HG03139 (cell line): ENCODE measurements around the gene NAALADL2.

Source experiments
- ATAC-seq: cut with Tn5 transposase; IDR thresholded peaks from one replicate; pipeline ENCODE4 v1.9.1; 2021; ENCODE audit not compliant: unreplicated experiment

Gene NAALADL2

DNA sequence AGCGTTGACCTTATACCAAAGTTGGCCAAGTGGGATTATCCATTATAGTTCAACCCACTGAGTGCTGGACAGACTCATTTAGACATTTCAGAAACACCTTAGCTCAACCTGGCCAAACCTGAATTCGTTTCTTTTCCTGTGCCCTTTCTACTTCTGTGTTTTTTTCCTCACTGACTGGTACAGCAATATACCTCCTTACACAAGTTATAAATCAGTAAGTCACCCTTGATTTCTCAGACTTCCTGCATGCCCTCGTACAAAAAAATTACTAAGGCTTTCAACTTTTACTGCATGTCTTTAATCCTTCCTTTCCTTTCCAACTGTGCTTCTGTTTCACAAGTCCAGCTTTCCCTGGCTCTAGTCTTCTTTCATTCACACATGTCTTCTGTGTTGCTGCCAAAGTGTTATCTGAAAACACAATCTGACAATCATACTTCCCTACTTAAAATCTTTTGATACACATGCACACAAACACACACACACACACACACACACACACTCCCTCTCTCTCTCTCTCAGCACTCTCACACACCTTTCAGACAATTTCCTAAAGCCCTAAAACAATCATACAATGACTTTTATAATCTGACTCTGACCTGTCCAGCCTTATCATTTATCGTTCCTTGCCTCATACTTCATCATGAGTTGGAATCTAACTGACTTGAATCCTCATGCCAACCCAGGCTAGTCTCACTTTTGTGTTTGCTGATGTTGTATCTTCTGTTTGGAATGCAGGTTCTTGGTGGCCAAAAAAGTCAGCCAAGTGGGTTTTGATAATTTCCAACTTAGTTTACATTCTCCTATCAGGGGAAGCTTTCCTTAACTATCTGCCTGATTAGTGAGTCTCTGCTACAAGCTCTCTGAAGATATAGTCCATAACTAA lies 436.4 kb downstream of the NAALADL2 start:
- ATAC-seq, result no peak

DNA sequence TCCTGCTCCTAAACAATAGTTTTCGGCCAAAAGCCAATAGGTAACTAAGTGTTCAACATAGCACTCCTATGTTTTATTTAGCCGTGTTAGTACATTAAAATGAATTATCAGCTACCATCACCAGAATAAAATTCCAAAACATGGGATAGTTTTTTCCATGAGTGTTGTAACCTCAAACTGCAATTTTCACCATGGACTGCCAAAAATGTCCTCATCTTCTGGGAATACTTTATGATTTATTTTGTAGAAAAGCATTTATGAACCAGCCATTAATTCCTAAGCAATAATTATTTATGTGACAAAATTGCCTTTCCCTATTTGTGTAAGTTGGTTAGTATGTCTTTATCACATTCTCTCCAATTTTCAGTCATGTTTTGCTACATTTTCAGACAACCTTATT lies 438.1 kb downstream of the NAALADL2 start:
- no peak for ATAC-seq

DNA sequence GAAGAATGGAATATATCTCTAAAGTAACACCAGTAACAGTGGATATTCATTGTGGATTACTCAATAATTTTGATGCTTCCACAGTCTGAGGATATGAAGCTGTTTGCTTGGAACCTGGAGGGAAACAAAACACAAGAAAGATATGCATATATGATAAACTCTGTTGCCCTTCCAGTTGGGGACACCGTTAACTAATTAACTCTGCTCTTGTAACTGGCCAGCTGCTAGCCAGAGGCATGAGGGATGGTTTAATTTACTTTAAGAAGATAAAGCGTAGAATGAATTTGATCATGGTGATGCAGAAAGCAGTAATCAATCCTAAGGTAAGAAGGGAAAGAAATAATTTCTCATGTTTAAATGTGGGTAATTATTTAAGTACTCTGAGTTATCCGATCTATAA lies 442.6 kb downstream of the NAALADL2 start:
- no peak for ATAC-seq

DNA sequence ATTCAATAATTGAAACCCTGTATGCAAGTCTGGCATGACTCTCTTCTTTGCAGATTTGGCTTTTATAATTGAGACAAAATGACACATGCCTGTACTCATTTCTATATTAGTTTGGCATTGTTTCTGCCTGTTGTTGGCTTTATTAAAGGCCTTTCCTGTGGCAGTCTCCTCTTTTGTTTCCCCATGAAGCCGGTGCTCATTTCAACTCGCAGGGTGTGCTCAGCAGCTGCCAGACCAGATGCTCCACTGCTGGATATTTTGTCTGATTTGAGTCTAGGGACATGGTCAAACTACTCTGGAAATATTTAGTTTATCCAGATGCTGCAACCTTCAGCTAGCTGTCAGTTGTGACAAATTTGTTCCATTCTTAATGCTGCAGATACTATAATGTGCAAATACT lies 445.3 kb downstream of the NAALADL2 start:
- no peak for ATAC-seq

DNA sequence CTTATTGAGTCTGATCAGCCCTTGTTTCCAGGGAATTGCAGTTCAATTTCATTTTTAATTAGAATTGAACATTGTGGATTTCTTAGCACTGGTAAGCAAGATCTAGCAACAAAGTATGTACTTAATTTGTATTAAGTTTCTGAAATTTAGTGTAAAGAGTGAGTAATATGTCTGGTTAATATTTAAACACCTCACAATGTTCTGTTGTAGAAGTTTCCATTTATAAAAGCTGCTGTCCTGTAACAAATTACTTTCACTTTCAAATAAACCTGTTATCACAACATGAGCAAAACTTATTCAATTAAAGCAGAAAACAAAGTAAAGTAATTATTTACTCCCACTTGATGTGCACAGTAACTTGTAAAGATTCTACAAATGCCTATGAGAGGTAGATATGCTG lies 448.5 kb downstream of the NAALADL2 start:
- ATAC-seq, result peak; percentile 72

DNA sequence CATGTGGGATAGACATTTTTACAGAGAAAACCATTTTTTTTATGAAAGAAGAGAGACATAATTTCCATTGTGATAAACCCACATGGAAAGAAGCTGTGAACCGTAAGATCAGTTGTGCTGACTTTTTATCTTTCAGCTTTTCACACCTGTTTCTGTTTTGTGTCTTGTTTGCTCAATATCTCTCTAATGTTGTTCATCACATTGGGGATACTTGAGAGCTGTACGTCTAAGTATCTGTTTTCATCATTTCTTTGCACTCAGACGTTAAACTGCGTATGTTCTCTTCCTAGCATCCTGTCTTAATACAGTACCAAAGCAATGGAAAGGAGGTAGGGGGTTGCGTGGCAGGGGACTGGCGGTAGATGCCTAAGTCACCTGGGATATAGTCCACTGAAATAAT lies 449.0 kb downstream of the NAALADL2 start:
- peak; percentile 4 for ATAC-seq

DNA sequence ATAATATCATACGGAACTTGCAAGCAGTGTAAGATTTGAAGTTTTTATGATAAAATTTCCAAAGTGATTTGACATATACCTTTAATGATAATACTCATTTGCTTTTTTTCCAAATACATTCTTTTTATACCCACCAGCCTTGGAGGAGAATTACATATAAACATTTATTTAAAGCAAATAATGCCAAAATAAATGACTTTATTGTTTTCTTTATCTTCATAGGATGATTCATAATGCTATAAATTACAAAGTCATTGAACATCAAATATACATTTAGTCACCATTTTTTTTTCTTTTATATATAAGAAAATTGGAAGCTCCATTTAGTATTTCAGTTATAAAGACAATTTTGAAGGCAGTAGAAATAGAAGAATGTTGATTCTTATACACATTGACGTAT lies 450.9 kb downstream of the NAALADL2 start:
- ATAC-seq, result no peak

DNA sequence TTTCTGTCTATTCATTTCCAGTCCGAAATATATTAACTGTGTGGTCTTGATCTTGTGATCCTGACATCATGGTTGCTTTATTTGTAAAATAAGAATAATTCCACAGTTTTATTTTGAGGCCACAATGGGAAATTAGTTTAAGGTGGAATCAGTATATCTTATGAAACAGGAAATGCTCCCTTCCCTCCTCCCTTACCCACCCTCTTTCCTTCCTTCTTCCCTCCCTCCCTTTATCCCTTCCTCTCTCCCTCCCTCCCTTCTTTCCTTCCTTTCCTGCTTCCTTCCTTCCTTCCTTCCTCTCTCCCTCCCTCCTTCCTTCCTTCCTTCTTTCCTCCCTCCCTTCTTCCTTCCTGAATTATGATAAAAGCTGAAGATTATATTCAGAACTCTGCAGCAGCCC lies 452.3 kb downstream of the NAALADL2 start:
- no peak for ATAC-seq

DNA sequence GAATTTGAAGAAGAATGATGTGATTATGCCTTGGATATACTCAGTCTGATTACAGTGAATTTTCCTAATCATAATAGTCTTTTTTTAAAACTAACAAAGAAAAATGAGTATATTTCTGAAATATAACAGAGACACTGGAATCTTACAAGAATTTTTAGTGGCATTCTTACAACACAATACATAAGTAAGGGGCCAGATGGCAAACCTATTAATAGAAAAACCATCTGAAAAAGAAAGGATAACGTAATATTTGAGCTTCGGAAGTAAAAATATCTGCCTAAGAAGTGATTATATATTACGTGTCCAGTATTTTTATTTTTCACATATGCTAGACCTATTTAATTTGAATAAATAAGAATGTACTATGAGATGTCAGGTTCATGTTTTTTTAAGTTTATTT lies 452.8 kb downstream of the NAALADL2 start:
- ATAC-seq, result no peak

DNA sequence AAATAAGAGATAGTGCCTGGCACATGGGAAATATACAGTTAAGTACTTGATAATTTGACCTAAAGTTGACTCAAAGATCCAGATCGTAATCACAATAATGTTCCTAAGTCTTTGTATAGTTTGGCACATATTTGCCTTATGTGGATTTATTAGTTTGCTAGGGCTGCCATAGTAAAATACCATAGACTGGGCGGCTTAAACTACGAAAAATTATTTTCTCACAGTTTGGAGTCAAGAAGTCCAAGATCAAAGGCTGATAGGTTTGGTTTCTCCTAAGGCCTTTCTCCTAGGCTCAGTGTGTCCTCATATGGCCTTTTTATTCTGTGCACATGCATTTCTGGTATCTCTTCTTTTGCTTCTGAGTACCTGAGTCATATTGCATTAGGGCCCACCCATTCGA lies 453.7 kb downstream of the NAALADL2 start:
- ATAC-seq, result no peak

DNA sequence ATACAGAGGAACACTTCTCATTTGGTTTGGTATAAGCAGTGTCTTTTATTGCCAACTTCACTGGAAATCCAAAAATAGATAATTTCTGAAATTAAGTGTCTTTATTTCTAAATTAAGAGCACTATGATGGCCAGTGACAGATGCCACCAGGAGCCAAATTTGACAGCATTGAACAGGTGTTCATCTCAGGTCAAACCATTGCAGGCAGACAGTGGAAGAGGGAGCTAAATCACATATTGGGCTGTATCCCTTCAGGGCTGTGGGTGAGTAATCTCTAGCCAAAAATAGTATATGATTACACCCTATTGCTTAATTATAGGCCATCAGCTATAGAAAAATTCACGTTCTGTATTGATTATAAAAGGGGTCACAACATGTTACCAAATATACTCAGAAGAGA lies 457.7 kb downstream of the NAALADL2 start:
- no peak for ATAC-seq

DNA sequence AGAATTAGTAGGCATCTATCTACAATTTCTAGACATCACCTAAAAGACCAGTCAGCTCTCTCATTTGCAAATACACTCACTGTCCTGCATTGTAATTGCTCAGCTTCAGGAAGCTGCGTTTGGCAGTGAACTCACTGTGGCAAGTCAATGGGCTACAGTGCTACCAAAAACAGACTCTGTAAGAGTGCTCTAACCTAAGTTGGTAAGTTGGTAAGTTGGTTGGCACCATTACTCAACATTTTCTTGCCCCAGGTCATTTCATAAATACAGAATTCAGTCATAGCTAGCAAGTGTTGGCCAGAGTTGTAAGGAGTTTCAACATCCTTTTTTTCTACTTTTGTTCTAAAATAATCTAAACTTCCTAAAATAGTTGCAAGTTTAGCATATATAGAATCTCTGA lies 466.3 kb downstream of the NAALADL2 start:
- ATAC-seq, result no peak

DNA sequence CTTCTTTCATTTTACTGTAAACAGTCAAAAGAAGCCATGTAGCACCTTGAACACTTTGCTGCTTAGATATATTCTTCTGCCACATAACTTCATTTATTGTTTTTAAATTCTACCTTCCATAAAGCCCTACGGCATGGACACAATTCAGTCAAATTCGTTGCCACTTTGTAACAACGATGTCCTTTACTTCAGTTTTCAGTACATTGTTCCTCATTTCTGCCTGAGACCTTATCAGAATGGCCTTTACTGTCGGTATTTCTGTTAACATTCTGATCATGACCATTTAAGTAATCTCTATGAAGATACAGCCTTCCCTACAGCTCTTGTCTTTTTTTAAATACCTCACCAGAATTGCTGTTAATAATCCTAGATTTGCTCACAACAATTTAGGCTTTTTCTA lies 466.9 kb downstream of the NAALADL2 start:
- no peak for ATAC-seq

DNA sequence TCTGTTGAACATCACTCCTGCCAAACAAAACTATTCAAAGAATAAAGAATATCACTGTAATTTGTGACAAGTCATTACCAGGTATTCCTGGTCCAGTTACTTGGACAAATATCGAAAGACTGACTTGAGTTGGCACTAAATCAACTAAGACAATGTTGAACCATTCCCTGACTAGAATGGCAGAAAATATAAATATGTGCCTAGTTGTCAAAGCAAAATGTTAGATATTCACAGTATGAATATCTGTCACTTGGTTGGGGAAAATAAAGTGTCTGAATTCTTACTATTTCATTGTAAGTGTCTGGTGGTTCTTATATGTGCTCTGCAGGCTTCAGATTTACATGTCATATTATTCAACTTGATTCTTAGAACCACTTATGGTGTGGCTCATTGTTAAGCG lies 470.2 kb downstream of the NAALADL2 start:
- no peak for ATAC-seq

DNA sequence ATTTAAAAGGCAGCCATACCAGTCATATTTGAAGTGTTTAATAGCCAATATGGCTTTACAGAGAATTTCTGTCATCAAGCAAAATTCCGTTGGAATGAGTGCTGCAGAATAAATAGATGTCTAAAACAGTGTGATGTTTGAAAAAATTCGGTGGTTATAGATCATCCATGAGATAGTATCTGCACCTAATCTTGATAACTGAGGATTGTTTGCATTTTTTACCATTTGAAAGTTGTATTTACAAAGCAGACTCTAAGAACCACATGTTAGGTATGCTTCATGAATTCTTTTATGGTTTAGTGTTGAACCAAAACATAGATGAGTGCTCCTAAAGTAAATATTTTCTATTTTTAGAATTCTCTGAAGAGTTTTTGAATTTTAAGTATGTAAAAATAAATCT lies 476.1 kb downstream of the NAALADL2 start:
- ATAC-seq, result no peak

DNA sequence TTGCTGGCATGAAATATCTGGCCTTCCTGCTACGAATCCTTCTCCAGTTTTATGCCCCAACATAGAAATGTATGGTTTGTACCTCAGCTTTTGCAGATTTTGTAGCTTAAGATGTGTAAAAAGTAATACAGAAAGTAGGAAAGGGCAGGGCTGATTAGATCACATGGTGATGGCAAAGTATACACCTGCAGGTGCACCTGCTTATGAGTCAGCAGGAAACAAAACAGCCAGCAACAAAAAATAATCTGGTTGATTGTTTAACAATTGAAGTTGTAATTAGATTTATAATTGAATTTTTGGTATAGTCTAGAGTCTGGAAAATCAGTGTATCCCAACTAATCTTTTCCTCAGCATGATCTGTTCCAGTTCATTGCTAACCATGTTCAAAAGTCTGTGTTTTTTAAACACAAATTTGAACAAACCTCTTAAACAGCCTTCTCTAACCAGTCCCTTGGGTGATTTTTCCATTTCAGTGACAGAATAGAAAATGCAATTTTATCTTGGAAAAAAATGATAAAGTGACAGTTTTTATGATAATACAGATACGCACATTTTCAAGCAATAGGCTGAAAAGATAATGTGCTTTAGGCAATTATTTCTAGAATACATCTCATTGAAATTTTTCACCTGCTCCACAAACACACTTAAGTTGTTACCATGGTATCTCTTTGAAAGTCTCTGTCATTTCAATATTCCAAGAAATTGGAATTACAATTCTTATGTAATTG lies 477.4 kb downstream of the NAALADL2 start:
- ATAC-seq, result no peak

DNA sequence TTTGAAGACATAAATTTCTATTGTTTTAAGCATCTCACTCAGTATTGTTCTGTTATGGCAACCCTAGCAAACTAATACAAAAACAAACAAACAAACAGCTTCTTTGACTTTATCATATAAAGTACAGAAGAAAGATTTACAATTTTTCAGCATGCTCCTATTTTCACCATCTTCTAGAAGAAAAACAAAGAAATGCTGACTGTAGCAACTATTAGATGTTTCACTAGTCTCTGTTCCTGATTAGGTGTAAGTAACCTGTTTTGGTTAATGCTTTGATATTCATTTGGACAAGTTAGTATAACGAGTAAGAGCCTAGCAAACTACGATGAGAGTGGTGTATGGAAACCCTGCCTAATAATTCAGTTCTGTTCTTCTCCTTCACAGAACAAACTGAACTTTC lies 478.5 kb downstream of the NAALADL2 start:
- no peak for ATAC-seq

DNA sequence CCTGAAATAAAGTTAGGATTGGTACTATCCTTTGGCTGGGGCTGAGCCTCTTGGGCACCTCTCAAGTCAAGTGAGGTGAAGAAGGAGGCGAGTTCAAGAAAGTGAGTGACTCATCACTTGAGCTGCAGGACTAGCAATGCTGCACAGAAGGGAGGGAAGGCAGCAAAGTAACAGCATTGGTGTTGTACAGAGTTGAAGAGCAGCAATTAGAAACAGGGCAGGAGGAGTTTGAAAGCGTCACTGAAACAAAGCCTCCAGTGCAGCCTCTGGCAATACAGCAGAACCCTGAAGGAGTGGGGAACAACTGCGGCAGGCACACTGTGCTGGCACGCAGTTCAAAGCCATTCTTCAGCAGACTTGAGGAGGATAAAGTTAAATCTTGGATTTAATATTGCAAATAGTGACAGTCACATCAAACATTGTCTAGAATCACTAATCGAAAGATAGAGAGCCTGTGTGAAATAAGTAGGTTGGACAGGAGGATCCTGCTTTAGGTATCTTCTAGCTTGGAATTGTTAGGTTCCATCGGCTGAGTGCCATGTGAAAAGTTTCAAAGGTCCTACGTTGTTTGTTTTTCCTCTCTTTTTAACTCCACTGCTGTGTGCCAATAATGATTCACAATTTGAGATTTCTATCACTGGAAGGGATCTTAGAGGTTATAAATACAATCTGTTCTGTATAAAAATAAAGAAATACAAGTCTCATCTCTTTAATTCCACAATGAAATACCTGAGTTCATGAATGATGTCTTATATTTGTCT lies 479.8 kb downstream of the NAALADL2 start:
- ATAC-seq, result no peak

DNA sequence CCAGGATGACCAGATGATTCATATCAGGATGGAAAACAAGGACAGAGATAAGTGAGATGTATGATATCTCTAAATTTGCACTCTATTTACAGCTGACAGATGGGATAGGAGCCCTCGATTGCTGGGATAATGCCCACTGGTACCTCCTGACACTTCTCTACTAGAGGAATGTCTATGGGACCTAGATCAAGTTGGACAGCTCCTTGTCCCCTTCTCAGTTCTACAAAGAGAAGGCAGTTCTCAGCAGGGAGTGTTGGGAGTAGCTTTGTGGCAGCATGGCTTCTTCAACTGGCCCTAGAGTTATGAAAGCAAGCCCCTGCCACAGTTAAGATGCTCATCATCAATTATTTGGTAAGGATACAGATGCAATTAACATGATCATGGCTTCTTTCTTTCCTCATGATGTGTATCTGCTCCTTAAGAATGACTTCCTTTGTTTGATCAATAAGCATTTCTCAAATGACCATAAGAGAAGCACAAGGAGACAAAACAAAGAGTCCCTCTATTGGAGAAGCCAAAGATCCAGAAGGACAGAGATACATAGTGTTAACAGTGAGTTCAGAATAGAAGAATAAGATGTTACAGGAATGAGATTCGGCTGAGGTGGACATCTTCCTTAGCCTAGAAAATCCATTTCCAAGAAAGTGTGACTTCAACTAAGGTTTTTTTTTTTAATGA lies 481.3 kb downstream of the NAALADL2 start:
- no peak for ATAC-seq

DNA sequence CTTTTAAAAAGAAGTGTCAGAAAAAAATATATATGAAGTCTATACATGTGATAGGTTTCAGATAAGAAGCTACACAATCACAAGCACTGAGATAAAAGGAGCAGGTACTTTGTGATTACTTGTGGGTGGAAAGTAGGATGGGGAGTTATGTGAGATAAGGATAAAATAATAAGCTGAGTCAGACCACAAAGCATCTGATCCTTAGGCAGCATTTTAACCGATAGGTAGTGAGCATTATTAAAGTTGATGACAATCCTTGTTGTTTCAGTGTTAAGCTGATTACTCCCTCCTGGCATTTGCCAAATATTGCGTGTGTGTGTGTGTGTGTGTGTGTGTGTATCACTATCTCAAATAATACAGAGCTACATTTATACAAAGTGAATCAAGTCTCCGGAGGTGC lies 483.1 kb downstream of the NAALADL2 start:
- ATAC-seq, result no peak

DNA sequence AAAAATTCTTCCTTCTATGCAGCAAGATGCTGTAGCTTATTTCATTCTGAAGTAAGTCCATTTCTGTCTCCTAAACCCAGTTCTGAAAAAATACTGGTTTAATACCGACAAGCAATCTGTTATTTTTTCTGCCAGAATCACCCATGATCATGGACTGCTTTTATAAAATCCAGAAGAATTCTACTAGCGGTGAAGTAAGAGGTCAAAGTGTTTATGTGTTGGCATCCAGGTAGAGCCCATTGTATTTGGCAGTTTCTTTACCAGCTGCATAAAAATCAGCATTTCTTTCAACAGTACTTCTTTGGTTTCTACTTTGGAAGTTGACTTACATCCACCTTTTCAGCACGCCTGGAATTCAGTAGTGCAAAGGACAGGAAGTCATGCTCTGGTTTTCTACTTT lies 484.8 kb downstream of the NAALADL2 start:
- no peak for ATAC-seq
